ENCODE data around the gene PKP1.

GRCh38 chr1:201295861-201296260 lies 12.6 kb downstream of the PKP1 start:
- TF ChIP-seq POLR2A (IDR thresholded peaks at IDR 0.05) (no peak), CTCF (IDR thresholded peaks at IDR 0.05) (no peak)
